Heart left ventricle (tissue), 16 donors: Measurements from ENCODE around the gene NUDT14. TPM values are rescaled to one million over a fixed set of nuclear protein-coding genes. Genes with fewer than 3 reads are reported as not detected.
A peak's percentile ranks its signal among the peaks of the same experiment; 100 is the strongest.

Experiments used
- ATAC-seq, 4 donors: fragments of 200-7000 bp; cut with Tn5 transposase; one replicate each; pipeline ENCODE4 v1.9.1; 2020 to 2022; ENCODE audit warnings: moderate library complexity in 4 of 4, mild to moderate bottlenecking in 3 of 4, moderate number of reproducible peaks in 1 of 4
- DNase-seq, 5 donors: peaks; one replicate each; pipeline ENCODE4 v3.0.0-alpha.2; 2020
- H3K27ac ChIP-seq, 12 donors: fragments of 200-600 bp; sonication (generic) in 4 of 12; one replicate each; pipeline versions ENCODE4 v1.5.0 to v1.8.0; 2016 to 2022; ENCODE audit warnings: mild to moderate bottlenecking in 2 of 12
- H3K27me3 ChIP-seq, 9 donors: fragments of 200-600 bp; sonication (generic) in 2 of 9; one replicate each; pipeline versions ENCODE4 v1.5.1 to v1.8.0; 2016 to 2022; ENCODE audit warnings: mild to moderate bottlenecking in 3 of 9
- H3K36me3 ChIP-seq, 9 donors: fragments of 200-600 bp; sonication (generic) in 2 of 9; one replicate each; pipeline versions ENCODE4 v1.5.0 to v1.8.0; 2018 to 2022; ENCODE audit warnings: mild to moderate bottlenecking in 2 of 9
- H3K4me1 ChIP-seq, 12 donors: fragments of 200-600 bp; sonication (generic) in 4 of 12; one replicate each; pipeline versions ENCODE4 v1.5.0 to v1.8.0; 2016 to 2022; ENCODE audit warnings: mild to moderate bottlenecking in 3 of 12
- H3K4me3 ChIP-seq, 12 donors: fragments of 200-600 bp; sonication (generic) in 4 of 12; one replicate each; pipeline versions ENCODE4 v1.5.0 to v1.8.0; 2017 to 2022; ENCODE audit warnings: mild to moderate bottlenecking in 9 of 12, moderate library complexity in 4 of 12
- H3K9me3 ChIP-seq, 12 donors: fragments of 200-600 bp; sonication (generic) in 4 of 12; one replicate each; pipeline versions ENCODE4 v1.5.0 to v1.8.0; 2016 to 2022; ENCODE audit warnings: mild to moderate bottlenecking in 1 of 12
- POLR2A ChIP-seq, 2 donors: fragments of 450-650 bp; IDR thresholded peaks; one replicate each; pipeline ENCODE4 v1.6.1; 2017; ENCODE audit warnings: antibody characterized with exemption in 2 of 2, mild to moderate bottlenecking in 2 of 2, moderate library complexity in 2 of 2
- WGBS, 4 donors: extraction: QIAGEN DNeasy Blood & Tissue Kit in 2 of 4; methylation state at CpG; one replicate each; pipeline versions ENCODE4 v1.1.5 to v1.1.7; 2013 to 2018; 5-methylcytosine and 5-hydroxymethylcytosine counted together
- intact Hi-C, 10 donors: fragments of 100-400 bp; cut with DNase I; formaldehyde crosslinking; loops; one replicate each; pipeline versions ENCODE4 v1.11.1 to v1.14.2; 2022
- polyA plus RNA-seq, 2 donors: library from polyadenylated mRNA; stranded (reverse); fragments of 200-250 nt; gene quantifications; one replicate each; pipeline ENCODE4 v1.2.3, GENCODE V29; 2013
- total RNA-seq, 9 donors: library from RNA; depleted of rRNA in 2 of 9; stranded (reverse); fragments of >200 nt in 2 of 9; fragmentation: NEBNext Ultra II Directional in 3 of 9; extraction: Animal tissue kit (Norgen Biotek cat#: 25700) in 3 of 9; gene quantifications; one replicate each; pipeline versions ENCODE4 v1.1.0 to v1.2.4, GENCODE V29; 2016 to 2023
- TF ChIP-seq, protein P1 (sequence below), 12 donors: fragments of 200-600 bp; sonication (generic) in 4 of 12; IDR thresholded peaks; one replicate each; pipeline versions ENCODE4 v1.5.0 to v1.8.0; 2018 to 2022; ENCODE audit warnings: antibody characterized with exemption in 12 of 12, mild to moderate bottlenecking in 5 of 12
- donor health status: ischemic (EF 13 %, LVEDD 7.1; RV severe dilation, severe dysfunction).
- donor health status: healthy with polysubstance abuse.
- donor health status: DM: no; HTN: yes; CAD: no.
- donor health status: DM: no; HTN: no; CAD: no.
- donor health status: ischemic (EF 25% LVEDD 6.9; RV normal size, moderate dysfunction).
- donor health status: ischemic (EF 25% LVEDD 5.7; RV mildly dilated, moderate dysfunction).
- donor health status: healthy.
- donor health status: DM: yes; HTN: yes; CAD: no.
- donor health status: ischemic (EF 35%, LVEDD 5.7; RV mildly dilated, moderate dysfunction).
- donor health status: nonischemic (EF 11% LVEDD 7.7; RV severe dilation, severe dysfunction).
- donor health status: DM: yes; HTN: yes; CAD: no.
- donor health status: PGD.
- donor health status: ischemic (EF 29% LVEDD 5.4; RV normal size, mild dysfunction).
- donor health status: nonischemic (EF 23%, LVEDD 6.1; RV moderate dilation, normal function).

The NUDT14 gene
- total and polyA plus RNA-seq, 11 donors = 14.3 to 48.9 (median 23.8) TPM

GRCh38 chr14:105143451-105144025, 37.6 kb downstream of the NUDT14 start:
- no peak for TF ChIP-seq POLR2A (IDR thresholded peaks at IDR 0.05)
- TF ChIP-seq, protein P1, sequence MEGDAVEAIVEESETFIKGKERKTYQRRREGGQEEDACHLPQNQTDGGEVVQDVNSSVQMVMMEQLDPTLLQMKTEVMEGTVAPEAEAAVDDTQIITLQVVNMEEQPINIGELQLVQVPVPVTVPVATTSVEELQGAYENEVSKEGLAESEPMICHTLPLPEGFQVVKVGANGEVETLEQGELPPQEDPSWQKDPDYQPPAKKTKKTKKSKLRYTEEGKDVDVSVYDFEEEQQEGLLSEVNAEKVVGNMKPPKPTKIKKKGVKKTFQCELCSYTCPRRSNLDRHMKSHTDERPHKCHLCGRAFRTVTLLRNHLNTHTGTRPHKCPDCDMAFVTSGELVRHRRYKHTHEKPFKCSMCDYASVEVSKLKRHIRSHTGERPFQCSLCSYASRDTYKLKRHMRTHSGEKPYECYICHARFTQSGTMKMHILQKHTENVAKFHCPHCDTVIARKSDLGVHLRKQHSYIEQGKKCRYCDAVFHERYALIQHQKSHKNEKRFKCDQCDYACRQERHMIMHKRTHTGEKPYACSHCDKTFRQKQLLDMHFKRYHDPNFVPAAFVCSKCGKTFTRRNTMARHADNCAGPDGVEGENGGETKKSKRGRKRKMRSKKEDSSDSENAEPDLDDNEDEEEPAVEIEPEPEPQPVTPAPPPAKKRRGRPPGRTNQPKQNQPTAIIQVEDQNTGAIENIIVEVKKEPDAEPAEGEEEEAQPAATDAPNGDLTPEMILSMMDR (IDR thresholded peaks at IDR 0.05) = no peak
- ATAC-seq (no peak), DNase-seq (peak in 3 of 5 donors; percentile 11 to 56 (median 21))
- WGBS, 4 donors = 95 to 98% (median 97%) methylated on average over 11 to 27 of the region's 27 CpGs
- Histone ChIP-seq H3K27me3 (no peaks in the 10 kb centered on the region), H3K36me3 (peaks cover 0 to 73% (median 12%) of the 10 kb centered on the region in 9 donors), H3K27ac (no peak overlapping the region), H3K4me1 (no peaks in the 10 kb centered on the region), H3K4me3 (no peak overlapping the region), H3K9me3 (peaks cover 0 to 21% (median 11%) of the 10 kb centered on the region in 12 donors)
- intact Hi-C loops = no loop called here

GRCh38 chr14:105142651-105143450, 38.3 kb downstream of the NUDT14 start:
- Histone ChIP-seq H3K4me3 (no peak overlapping the region), H3K4me1 (no peaks in the 10 kb centered on the region), H3K27ac (no peak overlapping the region), H3K9me3 (peaks cover 0 to 21% (median 11%) of the 10 kb centered on the region in 12 donors), H3K27me3 (no peaks in the 10 kb centered on the region), H3K36me3 (peaks cover 0 to 66% (median 10%) of the 10 kb centered on the region in 9 donors)
- ATAC-seq (no peak), DNase-seq (peak in 4 of 5 donors; percentile 16 to 57 (median 18))
- WGBS, 4 donors = 94 to 98% (median 96%) methylated on average over 51 to 60 of the region's 60 CpGs
- intact Hi-C loops = no loop called here
- TF ChIP-seq, protein P1 (IDR thresholded peaks at IDR 0.05) = no peak
- TF ChIP-seq POLR2A (IDR thresholded peaks at IDR 0.05) = no peak

DNA sequence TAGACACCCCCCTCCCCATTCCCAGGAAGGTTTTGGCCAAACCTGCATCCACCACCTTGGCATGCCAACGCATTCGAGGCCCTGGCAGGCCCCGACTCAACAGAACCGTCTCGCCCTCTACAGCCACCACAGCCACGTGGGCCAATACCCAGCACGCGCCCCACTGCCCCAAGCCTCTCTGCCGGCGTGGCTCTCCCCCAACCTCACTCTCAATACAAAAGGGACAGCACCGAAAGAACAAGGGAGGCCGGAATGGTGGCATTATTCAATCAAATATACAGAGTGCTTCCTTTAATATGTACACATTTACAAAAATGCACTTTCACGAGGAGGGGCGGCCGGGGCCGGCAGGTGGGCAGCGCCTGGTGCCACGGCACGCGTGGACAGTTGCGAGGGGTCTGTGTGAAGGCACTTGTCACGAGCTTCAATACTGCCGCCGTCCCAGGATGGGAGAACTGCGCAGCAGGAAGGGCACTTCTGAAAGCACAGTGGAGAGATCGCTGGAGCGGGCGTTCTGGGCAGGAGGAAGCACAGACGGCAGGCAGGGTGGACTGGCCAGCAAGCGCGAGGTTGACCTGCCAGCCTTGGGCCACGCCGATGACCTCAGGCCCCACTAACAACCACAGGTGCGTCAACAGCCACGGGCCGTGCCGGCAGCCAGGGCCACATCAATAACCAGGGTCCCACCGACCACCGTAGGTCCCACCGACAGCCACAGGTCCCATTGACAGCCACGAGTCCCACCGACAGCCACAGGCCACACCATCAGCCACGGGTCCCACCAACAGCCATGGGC, 39.4 kb downstream of the NUDT14 start:
- H3K36me3 ChIP-seq = peaks cover 0 to 54% (median 5%) of the 10 kb centered on the region in 9 donors
- DNase-seq = peak in 2 of 5 donors; percentile 12 to 58
- no peak overlapping the region for H3K4me3 ChIP-seq
- WGBS, 4 donors = 91 to 98% (median 94%) methylated on average over 33 to 43 of the region's 43 CpGs
- TF ChIP-seq, protein P1 (IDR thresholded peaks at IDR 0.05) = no peak
- no peak for TF ChIP-seq POLR2A (IDR thresholded peaks at IDR 0.05)
- ATAC-seq = no peak
- intact Hi-C loops = no loop called here
- no peak overlapping the region for H3K27ac ChIP-seq
- peaks cover 0 to 21% (median 11%) of the 10 kb centered on the region in 12 donors for H3K9me3 ChIP-seq
- H3K27me3 ChIP-seq = no peaks in the 10 kb centered on the region
- H3K4me1 ChIP-seq = no peaks in the 10 kb centered on the region
